Measurements from ENCODE around the gene DTL.

DTL gene

DNA sequence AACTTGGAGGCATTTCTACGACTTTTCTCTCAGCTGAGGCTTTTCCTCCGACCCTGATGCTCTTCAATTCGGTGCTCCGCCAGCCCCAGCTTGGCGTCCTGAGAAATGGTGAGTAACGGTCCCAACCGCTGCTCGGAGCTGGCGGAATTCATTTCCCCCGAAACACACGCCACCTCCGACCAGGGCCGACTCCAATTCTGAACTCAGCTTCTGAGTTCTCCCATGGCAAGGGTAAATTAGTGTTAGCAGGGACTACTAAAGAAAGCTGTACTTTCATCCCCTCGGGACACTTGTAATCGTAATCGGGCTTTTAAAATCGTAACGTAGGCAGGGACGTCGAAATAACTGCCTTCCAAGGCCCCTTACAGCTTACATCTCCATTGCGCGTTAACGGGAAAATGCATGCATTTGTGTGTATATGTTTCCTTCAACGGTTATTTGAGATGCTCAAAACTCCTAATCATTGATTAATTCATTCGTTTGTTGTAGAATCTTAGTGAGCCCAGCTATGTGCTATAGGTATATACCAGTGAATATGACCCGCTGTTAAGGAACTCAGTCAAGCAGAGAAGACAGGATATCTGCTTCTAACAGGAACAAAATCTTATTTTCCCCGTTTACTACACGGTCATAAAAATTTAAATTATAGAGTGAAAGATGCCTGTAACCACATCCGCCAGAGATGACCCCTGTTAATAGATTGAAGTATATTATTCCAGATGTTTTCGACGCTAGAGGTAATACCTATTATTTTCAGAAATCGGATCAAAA lies 472 bp downstream of the DTL start:
- no peak for DNase-seq (ENCODE audit: low read depth)

DNA sequence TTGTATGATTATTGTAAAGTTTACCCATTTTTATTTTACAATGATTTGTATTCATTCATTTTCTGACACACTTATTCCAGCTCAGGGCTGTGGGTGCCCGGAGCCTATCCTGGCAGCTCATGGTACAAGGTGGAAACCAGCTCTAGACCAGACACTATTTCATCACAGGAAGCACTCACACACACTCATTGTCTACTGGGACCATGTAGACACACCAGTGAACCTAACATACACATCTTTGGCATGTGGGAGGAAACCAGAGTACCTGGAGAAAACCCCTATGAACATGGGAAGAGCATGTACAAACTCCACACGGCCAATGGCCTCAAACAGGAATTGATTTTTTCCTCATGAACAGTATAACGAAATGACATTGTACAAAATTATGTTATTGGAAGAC lies 2.4 kb downstream of the DTL start:
- DNase-seq (ENCODE audit: low read depth): no peak

DNA sequence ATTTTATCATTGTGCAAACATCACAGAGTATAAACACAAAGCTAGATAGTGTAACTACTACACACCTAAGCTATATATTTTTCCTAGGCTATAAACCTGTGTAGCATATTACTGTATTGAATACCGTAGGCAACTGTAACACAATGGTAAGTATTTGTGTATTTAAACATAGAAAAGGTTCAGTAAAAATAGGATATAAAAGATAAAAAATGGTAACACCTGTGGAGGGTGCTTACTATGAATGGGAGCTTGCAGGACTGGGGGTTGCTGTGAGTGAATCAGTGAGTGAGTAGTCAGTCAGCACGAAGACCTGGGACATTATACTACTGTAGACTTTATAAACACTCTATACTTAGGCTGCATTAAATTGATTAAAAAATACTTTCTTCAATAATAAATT lies 4.1 kb downstream of the DTL start:
- no peak for DNase-seq (ENCODE audit: low read depth)

DNA sequence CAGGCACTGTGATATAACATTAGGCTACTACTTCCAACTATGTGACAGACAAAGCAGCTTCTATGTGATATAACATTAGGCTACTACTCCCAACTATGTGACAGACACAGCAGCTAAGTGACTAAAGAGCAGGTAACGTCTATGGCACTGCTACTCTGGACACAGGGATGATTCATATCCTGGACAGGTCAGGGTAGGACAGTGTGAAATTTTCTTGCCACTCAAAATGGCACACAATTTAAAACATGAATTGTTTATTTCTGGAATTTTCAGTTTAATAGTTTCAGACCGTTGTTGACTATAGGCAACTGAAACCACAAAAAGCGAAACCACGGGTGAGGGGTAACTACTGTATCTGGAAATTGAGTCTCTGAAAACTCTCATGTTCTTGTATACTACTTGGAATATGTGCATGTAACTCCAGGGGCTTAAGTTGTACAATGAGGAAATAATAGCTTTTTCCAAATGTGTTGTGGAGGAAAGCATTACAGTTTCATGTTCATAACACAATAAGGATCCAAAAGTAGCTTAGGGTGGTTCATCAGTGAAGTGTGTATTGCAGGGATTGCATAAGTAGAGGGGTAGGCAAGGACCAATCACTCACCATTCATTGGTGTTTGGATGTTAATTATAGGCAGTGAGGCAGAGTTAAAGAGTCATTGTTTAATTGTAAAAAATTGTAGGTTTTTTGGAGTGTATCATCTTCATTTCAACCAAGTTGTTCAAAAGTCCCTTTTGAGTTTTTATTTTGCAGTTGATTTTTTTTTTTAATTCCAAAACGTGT lies 5.3 kb downstream of the DTL start:
- no peak for DNase-seq (ENCODE audit: low read depth)

DNA sequence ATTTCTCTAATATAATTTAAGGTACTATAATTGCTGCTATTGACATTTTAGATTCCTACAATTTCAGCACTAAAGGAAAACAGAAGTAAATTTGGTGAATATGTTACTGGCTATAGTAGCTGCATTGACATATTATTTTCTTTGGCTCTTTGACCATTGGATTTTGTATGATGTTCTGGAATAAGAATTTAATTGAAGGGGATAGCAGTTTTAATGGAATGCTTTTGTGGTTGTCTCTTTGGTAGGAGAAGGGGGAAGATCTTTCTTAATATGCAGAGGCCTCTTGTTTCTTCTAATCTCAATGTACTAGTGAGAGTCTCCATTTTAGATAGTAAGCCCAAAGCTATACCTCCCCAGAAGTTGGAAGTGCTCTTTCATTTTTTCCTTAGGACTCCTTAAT lies 6.9 kb downstream of the DTL start:
- DNase-seq (ENCODE audit: low read depth): no peak

DNA sequence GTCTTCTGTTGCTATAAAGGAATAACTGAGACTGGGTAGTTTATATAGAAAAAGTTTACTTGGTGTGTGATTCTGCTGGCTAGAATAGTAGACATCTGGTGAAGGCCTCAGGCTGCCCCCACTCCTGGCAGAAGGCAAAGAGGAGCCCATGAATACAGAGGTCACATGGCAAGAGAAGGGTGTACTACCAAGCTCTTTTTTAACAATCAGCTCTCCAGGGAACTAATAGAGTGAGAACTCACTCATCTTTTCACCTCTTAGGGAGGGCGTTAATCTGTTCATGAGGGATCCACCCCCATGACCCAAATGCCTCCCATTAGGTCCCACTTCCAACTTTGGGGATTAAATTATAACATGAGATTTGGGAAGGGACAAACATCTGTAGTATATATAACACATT lies 9.3 kb downstream of the DTL start:
- no peak for DNase-seq (ENCODE audit: low read depth)

DNA sequence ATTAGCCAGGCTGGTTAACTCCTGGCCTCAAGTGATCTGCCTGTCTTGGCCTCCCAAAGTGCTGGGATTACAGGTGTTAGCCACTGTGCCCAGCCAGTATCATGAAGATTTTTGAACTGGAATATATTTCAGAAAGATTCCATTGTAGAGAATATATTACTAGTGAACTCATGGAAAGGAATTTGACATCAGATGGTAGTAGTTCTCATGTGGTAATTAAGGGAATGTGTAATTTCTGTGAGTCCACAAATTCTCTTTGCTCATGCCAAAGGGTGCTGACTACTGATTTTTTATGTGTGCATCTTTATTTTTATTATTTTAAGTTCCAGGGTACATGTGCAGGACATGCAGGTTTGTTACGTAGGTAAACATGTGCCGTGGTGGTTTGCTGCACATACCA lies 10.4 kb downstream of the DTL start:
- DNase-seq (ENCODE audit: low read depth): no peak

DNA sequence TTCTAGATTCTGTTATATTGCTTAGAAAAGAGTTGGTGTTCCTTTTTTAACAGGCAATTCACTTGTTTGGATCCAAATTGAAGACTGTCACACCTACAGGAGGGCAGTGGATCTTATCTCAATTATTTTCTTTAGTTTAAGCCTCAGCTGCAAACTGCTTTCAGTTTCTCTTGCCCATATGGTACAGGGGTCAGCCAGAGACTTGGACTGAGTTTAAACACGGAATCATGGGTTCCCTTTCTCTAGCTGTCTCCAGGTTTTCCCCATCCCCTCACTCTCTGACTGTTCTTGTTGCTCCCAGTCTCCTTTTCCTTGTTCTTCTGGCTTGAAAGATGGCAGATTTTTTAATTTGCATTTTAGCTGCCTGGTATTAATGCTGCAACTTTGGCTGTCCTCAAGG lies 18.4 kb downstream of the DTL start:
- DNase-seq (ENCODE audit: low read depth): no peak

DNA sequence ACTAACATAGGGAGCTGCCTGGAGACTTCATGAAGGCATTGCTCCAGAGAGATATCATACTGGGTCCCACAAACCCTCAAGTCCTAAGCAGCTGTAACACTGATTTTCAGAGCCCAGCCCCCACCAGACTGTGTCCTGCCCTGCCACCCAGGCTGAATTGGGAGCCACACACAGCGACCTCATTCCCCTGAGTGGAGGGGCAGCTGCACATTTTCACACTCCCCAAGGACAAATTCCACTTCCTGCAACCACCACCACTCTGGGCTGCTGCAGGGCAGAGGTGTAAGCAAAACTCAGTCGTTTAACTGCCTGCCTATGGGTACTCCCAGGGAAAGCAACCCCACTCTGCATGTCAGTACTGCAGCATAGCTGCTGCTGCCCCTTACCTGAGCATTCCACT lies 19.8 kb downstream of the DTL start:
- DNase-seq (ENCODE audit: low read depth): no peak

DNA sequence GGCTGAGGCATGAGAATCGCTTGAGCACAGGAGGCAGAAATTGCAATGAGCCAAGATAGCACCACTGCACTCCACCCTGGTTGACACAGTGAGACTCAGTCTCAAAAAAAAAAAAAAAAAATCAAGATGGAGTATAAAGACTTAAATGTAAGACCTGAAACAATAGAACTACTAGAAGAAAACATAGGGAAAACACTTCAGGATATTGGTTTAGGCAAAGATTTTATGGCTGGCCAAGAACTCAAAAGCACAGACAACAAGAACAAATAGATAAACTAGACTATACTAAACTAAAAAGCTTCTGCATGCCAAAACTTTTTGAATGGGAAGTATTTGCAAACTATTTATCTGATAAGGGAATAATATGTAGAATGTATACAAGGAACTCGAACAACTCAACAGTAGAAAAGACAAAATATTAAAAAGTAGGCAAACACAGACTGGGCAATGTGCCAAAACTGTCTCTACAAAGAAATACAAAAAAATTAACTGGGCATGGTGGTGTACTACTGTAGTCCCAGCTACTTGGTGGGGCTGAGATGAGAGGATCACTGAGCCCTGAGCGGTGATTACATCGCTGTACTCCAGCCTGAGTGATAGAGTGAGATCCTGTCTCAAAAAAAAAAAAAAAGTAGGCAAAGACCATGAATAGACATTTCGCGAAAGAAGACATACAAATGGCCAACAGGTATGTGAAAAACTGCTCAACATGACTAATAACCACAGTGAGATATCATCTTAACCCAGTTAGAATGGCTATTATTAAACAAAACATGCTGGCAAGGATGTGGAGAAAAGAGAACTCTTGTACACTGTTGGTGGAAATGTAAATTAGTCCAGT lies 25.3 kb downstream of the DTL start:
- DNase-seq (ENCODE audit: low read depth): no peak

DNA sequence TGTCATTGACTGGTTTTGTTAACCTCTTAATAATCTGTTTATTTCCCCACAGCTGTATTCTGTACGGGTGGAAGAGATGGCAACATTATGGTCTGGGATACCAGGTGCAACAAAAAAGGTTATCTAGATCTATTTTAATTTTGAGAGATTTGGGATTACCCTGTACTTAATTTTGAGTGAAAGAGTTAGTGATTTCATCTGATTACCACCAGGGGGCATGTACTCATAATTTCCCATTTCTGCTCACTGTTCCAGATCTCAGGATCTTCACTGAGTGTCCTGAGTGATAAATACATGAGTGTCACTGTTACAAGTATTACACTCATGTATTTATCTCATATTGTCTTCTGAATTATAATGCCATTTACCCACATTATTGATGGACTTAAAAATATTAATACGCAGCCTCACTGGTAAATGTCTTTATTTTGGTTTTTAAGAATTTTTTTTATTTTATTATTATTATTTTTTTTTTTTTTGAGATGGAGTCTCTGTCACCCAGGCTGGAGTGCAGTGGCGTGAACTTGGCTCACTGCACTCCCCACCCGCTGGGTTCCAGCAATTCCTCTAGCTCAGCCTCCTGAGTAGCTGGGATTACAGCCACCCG lies 27.4 kb downstream of the DTL start:
- DNase-seq (ENCODE audit: low read depth): no peak

DNA sequence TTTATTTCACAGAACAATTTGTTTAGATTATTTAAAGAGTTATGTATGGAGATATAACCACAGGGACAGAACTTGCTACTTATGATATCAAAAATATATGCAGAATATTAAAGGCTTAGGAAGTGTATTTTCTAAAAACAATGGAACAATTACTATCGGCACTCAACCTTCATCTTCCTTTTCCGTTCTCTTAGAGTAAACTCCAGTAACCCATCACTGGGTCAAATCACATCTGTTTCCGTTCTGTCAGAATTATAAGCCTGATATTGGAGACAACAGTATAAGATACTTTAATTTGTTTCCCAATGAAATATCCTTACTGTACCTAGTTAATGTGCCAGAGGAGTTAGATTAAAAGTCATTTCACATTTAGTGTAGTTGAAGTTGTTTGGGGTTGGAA lies 32.2 kb downstream of the DTL start:
- DNase-seq (ENCODE audit: low read depth): no peak

DNA sequence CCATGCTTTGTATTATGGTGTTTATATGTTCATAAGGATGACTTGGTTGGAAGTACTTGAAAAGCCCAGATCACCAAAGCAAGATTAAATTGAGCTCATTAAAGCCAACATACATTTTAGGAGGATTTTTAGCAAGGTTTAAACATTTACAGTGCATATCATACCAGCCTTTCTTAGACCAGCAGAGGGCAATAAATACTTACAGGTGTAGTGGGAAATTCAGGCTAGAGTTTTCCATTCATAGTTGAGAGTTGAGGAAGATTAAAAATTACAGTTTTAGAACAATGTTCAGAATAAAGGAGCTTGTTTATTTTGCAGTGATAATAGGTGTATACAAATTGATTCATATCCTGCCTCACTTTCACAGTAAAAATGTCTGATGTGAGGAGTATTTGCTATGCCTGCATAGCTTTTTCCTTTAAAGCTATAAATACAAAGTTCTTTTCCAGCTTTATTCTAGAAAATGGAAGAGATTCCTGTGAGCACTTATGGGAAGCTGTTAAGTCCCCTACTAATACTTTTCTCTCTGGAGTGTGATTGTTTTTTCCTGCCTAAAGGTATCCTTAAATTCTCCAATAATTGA lies 35.3 kb downstream of the DTL start:
- no peak for DNase-seq (ENCODE audit: low read depth)

DNA sequence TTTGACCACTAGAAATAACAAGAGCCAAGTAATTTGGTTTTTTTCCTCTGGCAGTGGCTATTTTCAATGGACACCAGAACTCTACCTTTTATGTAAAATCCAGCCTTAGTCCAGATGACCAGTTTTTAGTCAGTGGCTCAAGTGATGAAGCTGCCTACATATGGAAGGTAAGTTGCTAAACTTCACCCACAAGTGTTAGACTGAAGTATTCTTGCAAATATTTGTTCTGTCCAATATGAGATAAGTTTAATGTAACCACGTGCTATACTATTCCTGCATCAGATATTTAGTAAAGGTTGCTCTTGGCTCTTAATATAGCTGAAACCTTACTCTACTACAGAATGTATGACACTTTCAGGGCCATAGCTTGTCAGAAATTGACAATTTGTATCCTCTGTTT lies 36.5 kb downstream of the DTL start:
- DNase-seq (ENCODE audit: low read depth): no peak

DNA sequence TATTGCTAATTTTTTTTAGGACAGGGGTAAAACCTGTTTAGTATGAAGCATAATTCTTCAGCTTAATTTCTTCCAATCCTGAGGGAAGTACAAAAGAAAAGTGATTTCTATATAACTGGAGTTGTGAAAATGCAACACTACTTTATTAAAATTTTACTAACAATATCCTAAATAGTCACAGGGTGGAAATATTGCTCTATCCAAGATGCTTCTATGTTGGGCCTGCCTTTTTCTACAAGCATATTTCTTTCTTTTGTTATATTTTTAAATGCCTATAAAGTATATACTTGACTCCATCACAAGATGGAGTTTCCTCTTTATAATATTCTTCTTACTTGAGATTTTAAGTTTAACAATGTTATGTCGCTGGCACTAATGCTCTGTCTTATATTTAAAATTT lies 37.9 kb downstream of the DTL start:
- no peak for DNase-seq (ENCODE audit: low read depth)

DNA sequence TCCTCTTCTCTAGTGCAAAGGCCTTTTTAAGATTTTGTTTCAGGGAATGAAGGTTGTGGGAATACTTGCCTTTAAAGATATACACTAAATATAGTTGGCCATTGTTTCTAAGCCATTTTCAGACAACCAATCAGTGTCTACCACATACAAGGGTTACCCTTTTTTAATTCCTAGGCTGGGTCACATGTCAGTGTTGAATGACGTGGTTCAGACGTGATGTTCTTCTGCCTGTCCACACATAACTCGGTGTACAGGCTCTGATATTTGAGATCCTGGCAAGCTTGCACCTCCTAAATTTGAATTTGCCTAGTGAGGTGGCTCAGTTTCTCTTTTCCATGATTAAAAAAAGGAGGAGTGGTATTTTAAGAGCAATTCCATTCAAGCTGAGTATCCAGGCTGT lies 38.8 kb downstream of the DTL start:
- DNase-seq (ENCODE audit: low read depth): no peak

DNA sequence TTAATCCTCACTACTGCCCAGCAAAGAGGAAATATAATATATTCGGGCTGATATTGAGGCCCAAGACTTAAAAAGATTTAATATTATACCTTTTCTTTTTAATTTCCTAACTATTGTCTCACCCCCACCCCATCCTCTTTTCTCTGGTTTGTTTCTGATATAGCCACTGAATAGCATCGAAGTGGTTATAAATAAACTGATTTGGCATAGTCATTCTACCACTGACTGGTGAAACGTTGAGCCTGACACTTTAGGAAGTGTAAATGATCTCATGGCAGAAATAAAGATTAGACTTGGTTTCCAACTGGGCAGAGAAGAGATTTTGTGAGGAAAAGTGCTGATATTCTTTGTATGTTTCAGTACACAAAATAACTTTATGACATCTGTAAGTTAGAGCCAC lies 39.3 kb downstream of the DTL start:
- no peak for DNase-seq (ENCODE audit: low read depth)

DNA sequence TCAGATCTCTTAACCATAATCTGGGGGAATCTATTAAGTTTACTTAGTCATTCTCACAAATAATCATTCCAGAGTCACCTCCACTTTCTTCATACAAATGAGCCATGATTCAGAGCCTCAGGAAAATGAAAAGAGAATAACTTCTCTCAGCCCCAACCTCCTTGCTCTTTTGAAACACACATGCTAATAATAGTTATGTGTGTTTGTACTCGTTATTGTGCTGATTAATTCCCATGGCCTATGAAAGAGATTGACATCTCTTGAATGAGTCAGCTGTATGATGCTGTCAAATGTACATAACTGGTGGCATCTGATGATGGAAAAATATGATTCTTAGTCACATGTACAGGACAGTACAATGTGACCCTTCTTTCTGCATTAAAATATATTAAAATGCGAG lies 41.5 kb downstream of the DTL start:
- no peak for DNase-seq (ENCODE audit: low read depth)

DNA sequence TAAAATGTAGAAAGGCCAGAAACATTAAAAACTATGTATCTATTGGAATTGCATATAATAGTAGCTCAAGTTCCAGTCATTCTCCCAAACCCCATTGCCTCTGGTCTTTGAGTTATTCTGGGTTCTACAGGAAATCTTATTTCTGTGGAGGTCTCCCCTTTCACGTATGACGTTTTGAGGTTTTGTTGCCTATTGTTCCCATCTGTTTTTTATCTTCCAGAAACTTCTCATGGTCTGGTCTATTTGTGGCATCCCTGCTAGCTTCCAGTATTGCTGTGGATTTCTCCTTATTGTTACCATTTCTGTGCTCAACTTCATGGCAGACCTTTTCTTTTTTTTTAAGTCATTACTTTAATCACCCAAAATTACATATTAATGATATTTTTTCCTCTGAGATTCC lies 43.3 kb downstream of the DTL start:
- DNase-seq (ENCODE audit: low read depth): no peak

DNA sequence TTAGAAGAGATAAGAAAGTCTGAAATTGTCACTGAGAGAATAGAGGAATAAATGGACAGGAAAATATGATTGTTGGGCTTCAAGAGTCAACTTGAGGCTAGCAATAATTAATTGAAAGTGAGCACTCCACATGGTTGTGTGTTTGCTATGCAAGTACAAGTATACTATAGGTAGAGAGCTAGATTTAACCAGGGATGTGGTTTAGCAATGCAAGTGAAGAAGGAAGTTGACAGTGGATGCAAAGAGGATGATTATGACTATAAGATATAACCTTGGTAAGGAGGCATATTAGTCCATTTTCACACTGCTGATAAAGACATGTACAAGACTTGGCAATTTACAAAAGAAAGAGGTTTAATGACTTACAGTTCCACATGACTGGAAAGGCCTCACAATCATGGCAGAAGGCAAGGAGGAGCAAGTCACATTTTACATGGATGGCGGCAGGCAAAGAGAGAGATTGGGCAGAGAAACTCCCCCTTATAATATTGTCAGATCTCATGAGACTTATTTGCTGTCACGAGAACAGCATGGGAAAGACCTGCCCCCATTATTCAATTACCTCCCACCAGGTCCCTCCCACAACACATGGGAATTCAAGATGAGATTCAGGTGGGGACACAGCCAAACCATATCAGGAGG lies 47.3 kb downstream of the DTL start:
- DNase-seq (ENCODE audit: low read depth): no peak

DNA sequence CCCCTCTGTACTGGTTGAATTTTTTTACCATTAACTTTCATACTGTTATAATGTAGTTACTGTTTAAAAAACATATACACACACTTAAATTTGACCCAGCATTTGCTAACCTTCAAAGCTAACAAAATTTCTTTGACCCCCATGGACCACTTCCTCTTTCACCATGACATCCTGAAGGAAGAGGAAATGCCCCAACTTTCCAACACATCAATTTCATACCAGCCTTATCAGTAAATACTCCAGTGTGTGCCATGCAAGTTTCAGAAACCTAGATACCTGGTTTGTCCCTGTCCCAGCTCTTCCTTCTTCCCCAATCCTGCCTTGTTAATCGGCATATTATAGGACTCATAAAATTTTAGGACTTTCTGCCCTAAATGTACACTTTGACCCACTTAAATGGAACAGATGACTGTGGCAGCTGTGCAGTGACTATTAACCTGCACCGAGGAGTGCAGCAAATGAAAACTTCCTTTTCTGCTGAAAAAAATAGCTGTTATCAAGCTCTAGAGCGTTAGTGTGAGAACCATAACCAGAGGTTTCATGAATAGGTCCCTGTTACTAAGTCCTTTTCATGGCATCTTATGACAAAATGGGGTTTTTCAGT lies 54.1 kb downstream of the DTL start:
- no peak for DNase-seq (ENCODE audit: low read depth)

Data from stimulated activated CD8-positive, alpha-beta memory T cell treated with anti-CD3 and anti-CD28 coated beads, Interleukin-12 subunit alpha, Interleukin-12 subunit beta, amount 100 ng/mL, for 4 hours (primary cell).